HepG2 (cell line): Measurements from ENCODE around the gene DSTN. TPM values are rescaled to one million over a fixed set of nuclear protein-coding genes. Genes with fewer than 3 reads are reported as not detected.

ENCODE experiments used
- CREB1 ChIP-seq, 2 experiments: fragments of 450-650 bp in 1 of 2; IDR thresholded peaks; 2 replicates each; pipeline ENCODE4 v1.6.1; 2016 to 2017; ENCODE audit warnings: control low read depth in 1 of 2, mild to moderate bottlenecking in 1 of 2, missing compliant biosample characterization in 1 of 2, missing genetic modification characterization in 1 of 2
- FOXM1 ChIP-seq: sonication (generic); formaldehyde crosslinking; IDR thresholded peaks from 2 replicates; pipeline ENCODE4 v1.5.0; 2020; ENCODE audit warnings: missing genetic modification reagents
- WIZ ChIP-seq: sonication (generic); formaldehyde crosslinking; IDR thresholded peaks from 2 replicates; pipeline ENCODE4 v1.5.1; 2020; ENCODE audit warnings: mild to moderate bottlenecking, missing genetic modification reagents
- ZMYM4 ChIP-seq: sonication (generic); formaldehyde crosslinking; IDR thresholded peaks from 2 replicates; pipeline ENCODE4 v1.8.1; 2023; ENCODE audit warnings: mild to moderate bottlenecking, missing genetic modification reagents
- polyA plus RNA-seq, 8 experiments: library from polyadenylated mRNA; depleted of rRNA in 3 of 8; stranded (reverse) in 7 of 8; unstranded in 1 of 8; fragments of >200 nt; fragmentation: Illumina TruSeq in 4 of 8; extraction: Trizol in 4 of 8; gene quantifications; 2 replicates each; pipeline versions ENCODE4 v1.2.1 to v1.2.3, GENCODE V29; 2011 to 2016; ENCODE audit warnings: low read depth in 4 of 8, missing spikeins in 1 of 8, mixed read lengths in 1 of 8; ENCODE audit not compliant: insufficient read depth in 1 of 8
- total RNA-seq, 5 experiments: library from RNA; depleted of rRNA; stranded (reverse); fragments of >200 nt; fragmentation: Illumina TruSeq; extraction: Trizol; gene quantifications; 2 replicates each; pipeline ENCODE4 v1.2.3, GENCODE V29; 2016; ENCODE audit warnings: low read depth in 1 of 5
- TF ChIP-seq, protein P1 (sequence below): sonication (generic); formaldehyde crosslinking; IDR thresholded peaks from 2 replicates; pipeline ENCODE4 v1.4.0; 2020; ENCODE audit warnings: missing genetic modification reagents
- TF ChIP-seq, protein P2 (sequence below): sonication (generic); formaldehyde crosslinking; IDR thresholded peaks from 2 replicates; pipeline ENCODE4 v1.5.0; 2020; ENCODE audit warnings: mild to moderate bottlenecking, missing genetic modification reagents
- TF ChIP-seq, protein P3 (sequence below): sonication (generic); formaldehyde crosslinking; conservative IDR thresholded peaks from 2 replicates; pipeline ENCODE4 v1.8.0; 2022; ENCODE audit warnings: missing genetic modification reagents

The DSTN gene
- total and polyA plus RNA-seq, 2 of the 13 experiments (the other 11 are each of a cell fraction or from before 2014, with no cell fraction given), result 27.6 to 106 TPM

DNA sequence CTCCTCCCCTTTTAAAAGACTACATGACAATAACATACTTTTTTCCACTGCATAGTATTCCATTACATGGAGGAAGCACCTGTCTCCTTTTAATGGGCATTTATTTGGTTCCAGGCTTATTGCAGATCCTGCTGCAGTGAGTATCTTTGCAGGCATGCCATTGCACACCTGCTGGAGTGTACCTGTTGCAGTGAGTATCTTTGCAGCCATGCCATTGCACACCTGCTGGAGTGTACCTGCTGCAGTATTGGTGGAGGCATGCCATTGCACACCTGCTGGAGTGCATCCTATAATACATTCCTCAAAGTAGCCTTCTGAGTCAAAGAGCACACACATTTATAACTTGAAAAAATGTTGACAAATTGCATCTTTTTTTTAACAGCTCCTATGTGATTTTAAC is 40.3 kb upstream of the DSTN start (continued):
- TF ChIP-seq, protein P1, sequence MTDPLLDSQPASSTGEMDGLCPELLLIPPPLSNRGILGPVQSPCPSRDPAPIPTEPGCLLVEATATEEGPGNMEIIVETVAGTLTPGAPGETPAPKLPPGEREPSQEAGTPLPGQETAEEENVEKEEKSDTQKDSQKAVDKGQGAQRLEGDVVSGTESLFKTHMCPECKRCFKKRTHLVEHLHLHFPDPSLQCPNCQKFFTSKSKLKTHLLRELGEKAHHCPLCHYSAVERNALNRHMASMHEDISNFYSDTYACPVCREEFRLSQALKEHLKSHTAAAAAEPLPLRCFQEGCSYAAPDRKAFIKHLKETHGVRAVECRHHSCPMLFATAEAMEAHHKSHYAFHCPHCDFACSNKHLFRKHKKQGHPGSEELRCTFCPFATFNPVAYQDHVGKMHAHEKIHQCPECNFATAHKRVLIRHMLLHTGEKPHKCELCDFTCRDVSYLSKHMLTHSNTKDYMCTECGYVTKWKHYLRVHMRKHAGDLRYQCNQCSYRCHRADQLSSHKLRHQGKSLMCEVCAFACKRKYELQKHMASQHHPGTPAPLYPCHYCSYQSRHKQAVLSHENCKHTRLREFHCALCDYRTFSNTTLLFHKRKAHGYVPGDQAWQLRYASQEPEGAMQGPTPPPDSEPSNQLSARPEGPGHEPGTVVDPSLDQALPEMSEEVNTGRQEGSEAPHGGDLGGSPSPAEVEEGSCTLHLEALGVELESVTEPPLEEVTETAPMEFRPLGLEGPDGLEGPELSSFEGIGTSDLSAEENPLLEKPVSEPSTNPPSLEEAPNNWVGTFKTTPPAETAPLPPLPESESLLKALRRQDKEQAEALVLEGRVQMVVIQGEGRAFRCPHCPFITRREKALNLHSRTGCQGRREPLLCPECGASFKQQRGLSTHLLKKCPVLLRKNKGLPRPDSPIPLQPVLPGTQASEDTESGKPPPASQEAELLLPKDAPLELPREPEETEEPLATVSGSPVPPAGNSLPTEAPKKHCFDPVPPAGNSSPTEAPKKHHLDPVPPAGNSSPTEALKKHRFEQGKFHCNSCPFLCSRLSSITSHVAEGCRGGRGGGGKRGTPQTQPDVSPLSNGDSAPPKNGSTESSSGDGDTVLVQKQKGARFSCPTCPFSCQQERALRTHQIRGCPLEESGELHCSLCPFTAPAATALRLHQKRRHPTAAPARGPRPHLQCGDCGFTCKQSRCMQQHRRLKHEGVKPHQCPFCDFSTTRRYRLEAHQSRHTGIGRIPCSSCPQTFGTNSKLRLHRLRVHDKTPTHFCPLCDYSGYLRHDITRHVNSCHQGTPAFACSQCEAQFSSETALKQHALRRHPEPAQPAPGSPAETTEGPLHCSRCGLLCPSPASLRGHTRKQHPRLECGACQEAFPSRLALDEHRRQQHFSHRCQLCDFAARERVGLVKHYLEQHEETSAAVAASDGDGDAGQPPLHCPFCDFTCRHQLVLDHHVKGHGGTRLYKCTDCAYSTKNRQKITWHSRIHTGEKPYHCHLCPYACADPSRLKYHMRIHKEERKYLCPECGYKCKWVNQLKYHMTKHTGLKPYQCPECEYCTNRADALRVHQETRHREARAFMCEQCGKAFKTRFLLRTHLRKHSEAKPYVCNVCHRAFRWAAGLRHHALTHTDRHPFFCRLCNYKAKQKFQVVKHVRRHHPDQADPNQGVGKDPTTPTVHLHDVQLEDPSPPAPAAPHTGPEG (CRISPR knock-in tag), result no peak
- TF ChIP-seq, protein P2, sequence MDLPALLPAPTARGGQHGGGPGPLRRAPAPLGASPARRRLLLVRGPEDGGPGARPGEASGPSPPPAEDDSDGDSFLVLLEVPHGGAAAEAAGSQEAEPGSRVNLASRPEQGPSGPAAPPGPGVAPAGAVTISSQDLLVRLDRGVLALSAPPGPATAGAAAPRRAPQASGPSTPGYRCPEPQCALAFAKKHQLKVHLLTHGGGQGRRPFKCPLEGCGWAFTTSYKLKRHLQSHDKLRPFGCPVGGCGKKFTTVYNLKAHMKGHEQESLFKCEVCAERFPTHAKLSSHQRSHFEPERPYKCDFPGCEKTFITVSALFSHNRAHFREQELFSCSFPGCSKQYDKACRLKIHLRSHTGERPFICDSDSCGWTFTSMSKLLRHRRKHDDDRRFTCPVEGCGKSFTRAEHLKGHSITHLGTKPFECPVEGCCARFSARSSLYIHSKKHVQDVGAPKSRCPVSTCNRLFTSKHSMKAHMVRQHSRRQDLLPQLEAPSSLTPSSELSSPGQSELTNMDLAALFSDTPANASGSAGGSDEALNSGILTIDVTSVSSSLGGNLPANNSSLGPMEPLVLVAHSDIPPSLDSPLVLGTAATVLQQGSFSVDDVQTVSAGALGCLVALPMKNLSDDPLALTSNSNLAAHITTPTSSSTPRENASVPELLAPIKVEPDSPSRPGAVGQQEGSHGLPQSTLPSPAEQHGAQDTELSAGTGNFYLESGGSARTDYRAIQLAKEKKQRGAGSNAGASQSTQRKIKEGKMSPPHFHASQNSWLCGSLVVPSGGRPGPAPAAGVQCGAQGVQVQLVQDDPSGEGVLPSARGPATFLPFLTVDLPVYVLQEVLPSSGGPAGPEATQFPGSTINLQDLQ (CRISPR knock-in tag), result no peak
- TF ChIP-seq ZMYM4 (no peak), CREB1 (IDR thresholded peaks at IDR 0.05) (no peak), CREB1 (CRISPR knock-in tag; IDR thresholded peaks at IDR 0.05) (no peak), FOXM1 (CRISPR knock-in tag) (no peak), WIZ (CRISPR knock-in tag) (no peak)
- TF ChIP-seq, protein P3, sequence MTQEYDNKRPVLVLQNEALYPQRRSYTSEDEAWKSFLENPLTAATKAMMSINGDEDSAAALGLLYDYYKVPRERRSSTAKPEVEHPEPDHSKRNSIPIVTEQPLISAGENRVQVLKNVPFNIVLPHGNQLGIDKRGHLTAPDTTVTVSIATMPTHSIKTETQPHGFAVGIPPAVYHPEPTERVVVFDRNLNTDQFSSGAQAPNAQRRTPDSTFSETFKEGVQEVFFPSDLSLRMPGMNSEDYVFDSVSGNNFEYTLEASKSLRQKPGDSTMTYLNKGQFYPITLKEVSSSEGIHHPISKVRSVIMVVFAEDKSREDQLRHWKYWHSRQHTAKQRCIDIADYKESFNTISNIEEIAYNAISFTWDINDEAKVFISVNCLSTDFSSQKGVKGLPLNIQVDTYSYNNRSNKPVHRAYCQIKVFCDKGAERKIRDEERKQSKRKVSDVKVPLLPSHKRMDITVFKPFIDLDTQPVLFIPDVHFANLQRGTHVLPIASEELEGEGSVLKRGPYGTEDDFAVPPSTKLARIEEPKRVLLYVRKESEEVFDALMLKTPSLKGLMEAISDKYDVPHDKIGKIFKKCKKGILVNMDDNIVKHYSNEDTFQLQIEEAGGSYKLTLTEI, result no peak
